Measurements from ENCODE around the gene IMMP2L.

Gene IMMP2L

DNA sequence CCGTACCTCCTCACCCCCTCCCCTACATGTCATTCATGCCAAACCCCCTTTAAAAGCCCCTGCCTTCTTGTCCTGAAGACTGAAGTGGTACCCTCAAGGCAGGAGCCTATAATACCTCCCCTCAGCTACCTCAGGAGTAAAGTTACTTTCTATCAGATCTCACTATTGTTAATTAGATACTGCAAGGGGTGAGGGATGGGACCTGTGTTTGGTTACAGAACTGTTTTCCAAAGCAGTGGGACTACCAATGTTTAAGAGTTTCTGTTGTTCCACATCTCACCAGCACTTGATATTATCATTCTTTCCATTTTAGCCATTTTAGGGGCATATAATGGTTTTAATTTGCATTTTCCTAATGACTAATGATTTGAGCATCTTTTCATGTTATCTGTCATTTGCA is 668.2 kb downstream of the IMMP2L start:
- DNase-seq = no peak

DNA sequence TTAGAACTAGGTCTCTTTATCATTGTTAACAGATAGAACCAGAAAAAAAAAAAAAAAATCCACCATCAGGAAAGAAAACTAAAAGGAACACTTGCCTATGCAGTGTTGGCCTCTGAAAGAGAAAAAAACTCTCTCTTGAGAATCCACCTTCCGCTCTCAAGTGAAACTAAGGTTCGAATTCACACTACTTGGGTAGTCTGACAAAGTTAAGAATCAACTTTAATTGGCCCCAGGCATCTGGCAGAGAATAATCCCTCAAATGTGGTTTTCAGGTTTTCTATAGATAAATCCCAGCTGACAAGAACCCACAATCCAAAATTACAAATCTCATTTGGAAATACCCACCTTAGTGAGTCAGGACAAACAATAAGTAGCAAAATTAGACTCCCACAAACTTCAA is 671.1 kb downstream of the IMMP2L start:
- DNase-seq = no peak

DNA sequence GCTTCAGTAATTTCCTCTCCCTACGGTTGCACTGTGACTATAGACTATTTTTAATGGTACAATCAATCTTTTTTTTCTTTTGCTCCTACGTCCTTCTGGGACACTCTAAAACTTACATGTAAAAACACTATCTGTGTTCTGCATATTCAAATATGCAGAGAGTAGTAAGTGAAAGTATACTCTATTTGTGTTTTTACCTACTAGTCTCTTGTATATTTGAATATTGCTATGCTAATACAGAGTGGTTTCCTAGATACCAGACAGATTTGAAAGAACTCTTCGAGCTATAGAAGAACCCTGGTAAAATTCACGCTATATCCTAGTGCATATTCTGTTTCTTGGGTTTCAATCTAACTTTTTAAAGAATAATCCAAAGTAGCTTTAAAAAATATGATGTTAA is 672.2 kb downstream of the IMMP2L start:
- no peak for DNase-seq

DNA sequence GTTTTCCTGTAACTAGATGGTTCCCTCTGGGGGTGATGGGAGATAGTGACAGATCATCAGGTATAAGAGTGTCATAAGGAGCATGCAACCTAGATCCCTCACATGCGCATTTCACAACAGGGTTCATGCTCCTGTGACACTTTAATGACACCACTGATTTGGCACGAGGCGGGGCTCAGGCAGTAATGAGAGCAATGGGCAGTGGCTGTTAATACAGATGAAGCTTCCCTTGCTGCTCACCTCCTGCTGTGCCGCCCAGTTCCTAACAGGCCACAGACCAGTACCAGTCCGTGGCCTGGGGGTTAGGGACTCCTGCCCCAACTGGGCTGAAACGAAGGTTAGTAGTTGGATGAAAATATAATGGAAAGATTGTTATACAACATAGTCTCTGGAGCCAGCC is 673.0 kb downstream of the IMMP2L start:
- no peak for DNase-seq

DNA sequence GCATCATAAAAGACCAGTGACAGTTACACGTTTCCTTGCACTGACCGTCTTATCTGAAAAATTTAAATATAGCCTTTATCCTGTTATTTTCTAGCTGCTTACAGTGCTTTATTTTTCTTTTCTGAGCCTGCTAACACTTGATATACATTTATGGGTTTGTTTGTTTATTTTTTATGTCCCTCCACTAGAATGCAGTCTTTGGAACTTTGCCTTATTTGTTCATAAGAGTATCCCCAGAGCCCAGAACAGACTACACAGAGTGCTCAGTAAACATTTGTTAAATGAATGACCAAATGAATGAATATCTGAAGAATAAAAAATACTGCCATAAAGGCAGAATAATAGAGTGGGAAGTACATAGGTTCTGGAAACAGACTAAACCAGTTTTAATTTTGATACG is 673.7 kb downstream of the IMMP2L start:
- no peak for DNase-seq

DNA sequence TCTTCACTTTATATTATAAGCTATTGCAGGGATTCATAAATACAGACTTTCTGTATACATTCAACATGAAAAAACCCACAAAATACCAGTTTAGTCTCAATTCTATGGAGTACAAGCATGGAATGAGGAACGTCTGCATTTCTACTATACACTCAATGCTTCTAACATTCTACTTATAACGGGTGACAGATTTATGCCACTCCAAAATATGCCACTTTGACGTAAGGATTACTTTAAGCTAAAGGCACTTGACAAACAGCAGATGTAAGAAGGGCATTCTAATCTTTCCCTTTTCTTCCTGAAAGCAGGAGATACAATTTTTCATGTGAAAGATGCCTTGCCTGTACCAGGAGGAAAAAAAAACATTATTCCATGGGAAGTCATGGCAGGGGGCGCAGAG is 676.8 kb downstream of the IMMP2L start:
- no peak for DNase-seq

DNA sequence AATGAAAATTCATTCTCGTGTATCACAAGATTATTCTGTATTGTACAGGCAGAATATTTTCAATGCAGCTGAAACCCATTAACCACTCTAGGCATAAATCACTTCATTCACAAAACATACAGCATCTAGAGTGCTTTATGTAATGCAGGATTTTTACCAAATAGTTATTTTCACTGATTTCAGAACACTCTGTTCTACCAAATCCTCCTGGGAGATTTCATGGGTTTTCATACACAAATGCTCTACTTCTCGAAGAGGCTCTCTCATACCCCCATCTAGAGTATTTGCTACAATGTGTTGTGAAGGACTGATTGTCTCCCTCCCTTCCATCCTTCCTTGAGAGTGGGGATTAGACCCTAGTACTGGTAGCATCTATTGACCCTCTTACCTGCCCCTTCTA is 680.6 kb downstream of the IMMP2L start:
- DNase-seq = no peak

DNA sequence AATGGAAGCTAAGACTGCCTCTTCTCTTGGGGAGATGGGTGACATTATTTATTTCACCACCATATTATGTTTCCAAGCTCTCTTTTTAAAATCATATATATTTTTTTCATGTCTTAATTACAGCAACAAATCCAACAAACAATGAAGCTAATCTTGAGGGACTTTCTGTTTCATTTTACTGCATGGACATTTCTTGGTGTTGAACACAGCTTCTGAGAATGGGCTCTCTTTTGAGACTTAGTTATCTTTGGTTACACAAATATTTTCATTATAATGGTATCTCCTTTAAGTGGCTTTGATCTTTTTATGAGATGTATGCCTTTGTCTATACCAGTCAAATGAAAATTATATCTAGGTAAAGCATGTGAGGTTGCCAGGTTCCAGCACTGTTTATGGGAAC is 681.3 kb downstream of the IMMP2L start:
- no peak for DNase-seq

DNA sequence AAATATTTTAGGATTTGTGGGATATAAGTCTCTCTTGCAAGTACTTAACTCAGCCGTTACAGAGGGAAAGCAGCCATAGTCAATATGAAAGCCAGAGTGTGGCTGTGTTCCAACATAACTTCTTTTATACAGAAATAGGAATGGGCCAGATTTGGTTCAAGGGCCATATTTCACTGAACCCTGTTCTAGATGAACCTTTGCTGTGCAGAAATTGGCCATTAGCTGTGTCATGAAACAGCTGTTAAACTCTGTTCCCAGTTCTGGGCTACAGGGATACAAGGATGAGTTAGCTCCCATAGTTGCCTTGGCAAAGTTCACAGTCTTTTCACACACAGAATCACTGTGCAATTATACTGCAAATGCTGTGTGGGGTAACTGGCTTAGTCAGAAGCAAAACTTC is 685.3 kb downstream of the IMMP2L start:
- no peak for DNase-seq

DNA sequence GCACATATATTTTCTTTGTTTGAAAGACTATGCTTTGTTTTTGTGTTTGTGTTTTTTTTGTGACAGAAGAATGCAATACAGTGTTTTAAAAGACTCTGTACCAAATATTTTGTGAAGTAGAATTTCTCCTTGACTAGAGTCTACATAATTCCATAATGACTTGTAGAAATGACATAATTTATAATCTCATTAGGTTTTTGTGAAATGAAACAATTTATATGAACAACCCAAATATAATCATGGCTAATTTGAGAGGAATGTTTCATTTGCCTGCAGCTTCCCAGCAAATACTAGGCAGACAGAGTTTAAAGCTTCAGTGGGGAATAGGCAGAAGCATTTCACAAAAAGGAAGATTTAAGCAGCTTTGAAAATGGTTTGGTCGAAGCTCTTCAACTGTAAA is 686.9 kb downstream of the IMMP2L start:
- DNase-seq = no peak

DNA sequence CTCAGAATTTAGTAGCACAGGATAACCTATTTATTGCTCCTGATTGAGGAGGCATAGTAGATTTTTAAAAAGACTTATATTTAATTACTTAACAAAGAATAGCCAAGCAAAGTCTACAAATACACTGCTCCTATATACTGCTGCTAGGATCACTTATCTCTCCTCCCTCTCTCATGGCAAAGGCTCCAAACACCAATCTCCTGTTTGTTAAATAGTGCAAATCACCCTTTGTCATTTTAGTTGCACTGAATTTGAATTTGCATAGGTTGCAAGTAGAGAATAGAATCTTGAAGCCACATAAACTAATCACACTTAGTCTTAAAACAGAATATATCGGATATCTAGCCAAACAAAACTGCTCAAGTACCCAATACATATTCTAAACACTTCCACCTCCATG is 690.4 kb downstream of the IMMP2L start:
- DNase-seq = no peak

DNA sequence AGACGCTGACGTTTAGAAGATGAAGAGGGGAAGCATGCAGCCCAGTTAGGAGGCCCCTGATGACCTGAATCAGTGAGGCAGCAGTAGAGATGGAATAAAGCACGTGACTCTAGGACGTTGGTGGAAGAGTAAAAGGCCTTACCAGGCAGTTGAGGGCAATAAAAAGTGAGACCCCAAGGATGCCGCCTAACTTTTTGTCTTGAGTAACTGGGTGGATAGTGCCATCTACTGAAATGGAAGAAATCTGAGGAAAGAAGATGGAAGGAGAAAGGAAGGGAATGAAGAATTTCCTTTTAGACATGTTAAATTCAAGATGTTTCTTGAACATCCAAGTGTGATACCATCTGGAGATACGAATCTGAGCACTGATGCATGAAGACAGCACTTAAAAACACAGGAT is 691.4 kb downstream of the IMMP2L start:
- no peak for DNase-seq

DNA sequence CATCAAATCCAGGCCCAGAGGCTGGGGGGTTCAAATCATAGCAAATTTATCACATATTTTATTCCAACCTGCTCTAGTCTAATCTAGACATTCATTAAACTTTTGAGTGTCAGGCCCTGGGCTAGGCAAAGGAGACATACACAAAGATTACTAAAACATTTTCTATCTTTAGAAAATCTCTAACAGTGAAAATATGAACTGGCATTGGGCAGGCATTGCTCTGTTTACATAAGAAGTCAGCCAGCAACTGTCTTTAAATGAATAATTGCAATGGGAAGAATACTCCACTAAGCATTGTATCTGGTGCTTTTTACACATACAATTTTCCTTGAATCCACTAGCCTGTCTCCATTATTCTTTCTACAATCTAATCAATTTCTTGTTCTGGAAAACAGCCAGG is 693.8 kb downstream of the IMMP2L start:
- no peak for DNase-seq

DNA sequence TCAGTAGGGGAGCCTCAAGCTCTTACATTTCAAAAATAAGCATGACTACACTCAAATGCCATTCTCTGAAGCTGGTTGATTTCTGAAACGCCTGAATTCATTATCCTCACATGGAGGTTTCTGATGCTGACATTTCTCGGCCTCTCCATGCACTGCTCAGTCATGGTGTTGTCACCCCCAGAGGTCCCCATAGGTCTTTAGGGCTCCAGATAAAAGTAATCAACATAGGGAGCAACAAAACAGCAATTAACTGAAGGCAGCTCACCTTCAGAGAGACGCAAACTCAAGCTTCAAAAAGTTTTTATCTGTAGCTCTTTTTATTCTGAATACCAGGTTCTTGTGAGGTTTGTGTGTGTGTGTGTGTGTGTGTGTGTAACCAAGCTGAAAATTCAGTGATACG is 694.5 kb downstream of the IMMP2L start:
- no peak for DNase-seq

DNA sequence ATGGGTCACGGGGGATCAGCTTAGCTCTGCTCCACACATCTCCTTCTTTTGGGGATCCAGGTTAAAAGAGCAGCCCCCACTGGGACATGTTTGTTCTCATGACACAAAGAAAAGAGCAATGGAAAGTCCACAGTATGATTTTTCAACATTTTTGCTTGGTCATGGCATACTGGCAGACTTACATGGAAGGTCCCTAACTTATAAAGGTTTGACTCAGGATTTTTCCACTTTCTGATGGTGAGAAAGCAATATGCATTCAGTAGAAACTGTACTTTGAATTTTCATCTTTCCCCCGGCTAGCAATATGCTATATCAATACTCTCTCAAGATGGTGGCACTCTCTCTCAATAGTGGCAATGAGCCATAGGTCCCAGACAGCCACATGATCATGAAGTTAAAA is 699.0 kb downstream of the IMMP2L start:
- DNase-seq = no peak

DNA sequence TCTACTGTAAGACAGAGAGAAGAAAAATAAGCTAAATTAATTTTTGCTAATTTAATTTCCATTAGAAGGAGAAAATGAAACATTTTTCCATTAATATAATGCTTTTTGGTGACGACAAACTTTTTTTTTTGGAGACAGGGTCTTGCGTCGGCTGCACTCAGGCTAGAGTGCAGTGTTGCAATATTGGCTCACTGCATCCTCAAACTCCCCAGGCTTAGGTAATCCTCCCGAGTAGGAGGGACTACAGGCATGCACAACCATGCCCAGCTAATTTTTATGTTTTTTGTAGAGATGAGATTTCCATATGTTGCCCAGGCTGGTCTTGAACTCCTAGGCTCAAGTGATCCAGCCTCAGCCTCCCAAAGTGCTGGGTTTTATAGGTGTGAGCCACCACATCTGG is 701.1 kb downstream of the IMMP2L start:
- DNase-seq = no peak

DNA sequence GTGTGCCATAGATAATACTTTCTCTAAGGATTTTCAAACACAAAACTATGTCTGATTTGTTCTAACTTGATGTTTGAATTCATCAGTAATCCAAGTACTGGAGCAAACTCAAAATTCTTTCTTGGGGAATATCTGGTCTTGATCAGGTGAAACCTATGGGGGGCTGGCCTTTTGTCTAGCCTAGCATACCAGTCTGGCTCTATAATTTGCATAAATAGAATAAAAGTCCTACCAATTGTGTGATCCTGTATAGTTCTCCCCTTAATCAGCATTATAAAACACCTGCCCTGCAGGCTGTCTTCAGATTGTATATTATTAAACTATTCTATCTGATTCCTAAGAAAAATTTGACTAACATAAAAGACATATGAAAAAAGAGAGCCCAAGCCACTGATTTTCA is 705.2 kb downstream of the IMMP2L start:
- DNase-seq = no peak

DNA sequence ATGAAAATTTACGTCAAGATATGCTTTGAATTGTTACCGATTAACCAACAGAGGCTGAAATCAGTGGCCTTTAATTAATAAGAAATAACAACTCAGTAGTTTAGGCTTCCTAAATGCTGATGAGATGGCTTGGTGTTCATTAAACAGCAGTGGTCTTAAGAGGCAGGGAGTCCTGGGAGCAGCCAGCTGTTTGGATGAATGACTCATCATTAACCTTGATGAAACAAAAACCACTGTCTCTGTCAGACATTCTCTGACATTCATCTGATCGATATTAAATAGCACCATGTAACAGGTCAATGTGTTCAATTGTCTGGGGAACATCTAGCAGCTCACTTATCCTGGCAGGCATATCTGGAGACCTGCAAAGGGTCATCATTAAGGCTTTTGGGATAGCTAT is 705.6 kb downstream of the IMMP2L start:
- DNase-seq = no peak

DNA sequence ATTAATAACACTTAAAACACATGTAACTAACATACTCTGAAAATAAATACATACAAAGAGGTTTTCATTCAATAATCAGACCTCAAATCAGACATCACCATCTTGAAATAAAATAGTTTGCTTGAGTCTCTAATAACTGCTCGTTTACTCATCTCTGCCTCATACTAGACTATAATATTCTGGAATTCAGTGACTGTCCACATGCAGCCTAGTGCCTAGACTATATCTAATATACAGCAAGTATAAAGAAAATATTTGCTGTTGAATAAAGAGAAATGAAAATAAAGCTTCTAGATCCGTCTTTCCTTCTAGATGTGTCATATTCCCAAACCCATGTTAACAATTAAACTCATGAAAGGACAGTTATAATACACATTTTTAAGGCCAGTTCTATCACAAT is 707.6 kb downstream of the IMMP2L start:
- no peak for DNase-seq

DNA sequence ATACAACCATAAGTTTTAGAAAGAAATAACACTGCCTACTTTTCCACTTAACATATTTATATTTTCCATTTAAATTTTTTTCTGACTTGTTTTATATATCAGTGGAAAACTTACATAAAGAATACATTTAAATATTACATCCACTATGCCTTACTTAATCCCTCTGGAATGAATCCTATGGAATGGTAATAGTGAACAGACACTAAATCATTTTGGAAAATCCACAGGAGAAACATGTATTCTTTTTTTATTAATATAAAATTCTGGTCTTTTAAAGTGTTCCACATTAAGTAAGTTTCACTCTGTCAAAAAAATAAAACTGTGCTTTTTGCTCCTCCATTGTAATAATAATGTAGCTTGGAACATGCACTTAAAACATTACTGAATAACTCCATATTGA is 708.1 kb downstream of the IMMP2L start:
- DNase-seq = no peak

DNA sequence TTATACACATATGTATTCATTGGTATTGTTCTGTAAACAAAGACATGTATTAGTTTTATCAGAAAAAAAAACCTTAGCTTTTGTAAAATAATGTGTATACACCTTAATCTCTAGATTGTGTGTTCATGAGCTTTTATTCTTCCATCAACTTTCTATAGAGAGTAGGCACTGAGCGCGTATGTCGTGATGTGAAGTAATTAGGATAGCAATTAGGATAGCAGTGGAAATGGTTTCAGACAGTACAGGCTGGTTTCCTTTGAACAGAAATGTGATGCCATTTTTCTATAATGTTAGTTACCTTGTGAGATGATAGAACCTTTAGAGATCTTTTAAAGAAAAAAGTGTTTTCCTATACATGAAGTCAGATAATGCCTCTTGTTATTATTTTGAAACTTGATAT is 709.0 kb downstream of the IMMP2L start:
- DNase-seq = no peak

DNA sequence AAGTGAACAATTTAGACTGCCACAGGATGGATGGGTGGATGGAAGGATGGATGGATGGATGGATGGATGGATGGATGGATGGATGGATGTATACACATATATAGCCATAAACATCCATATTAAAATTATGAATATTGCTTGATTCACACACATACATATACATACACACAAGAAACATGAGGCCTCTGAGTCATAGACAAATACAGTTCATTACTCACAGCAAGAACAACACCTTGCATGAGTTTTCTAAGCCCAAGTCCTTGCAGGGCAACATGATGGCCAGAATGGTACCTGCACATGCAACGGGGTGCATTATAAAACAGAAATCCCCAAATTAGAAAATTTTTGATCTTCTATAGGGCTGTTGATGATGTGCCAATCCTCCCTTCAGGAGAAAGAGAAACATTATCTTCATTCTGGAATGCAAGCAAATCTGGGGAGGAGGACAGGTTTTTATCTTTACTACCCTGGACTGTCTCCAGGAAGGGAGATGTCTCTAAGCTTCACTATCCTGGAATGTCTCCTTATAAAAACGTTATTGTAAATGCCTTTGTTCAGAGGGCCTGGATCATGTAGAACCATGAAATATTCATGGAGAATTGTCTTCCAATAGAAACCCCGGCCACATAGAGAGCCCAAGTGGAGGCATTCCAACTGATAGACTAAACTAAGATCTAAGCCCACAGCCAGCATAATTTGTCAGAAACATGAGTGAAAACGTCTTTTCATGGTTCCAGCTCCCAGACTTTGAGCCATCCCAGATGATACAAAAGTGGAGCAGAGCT is 709.9 kb downstream of the IMMP2L start:
- DNase-seq = no peak

DNA sequence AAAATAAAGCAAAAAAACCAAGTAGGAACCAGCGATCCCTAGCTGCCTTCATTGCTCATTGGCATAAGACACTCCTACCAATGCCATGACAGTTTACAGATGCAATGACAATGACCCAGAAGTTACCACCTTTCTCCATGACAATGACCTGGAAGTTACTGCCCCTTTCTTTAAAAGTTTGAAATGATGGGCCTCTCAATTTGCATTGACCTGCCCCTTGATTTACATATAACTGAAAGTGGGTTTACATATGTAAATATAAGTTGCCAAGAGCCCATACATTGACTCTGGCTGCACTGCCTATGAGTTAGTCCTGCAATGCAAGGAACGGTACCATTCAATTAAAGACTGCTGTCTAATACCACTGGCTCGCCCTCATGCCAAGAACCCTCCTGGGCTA is 712.1 kb downstream of the IMMP2L start:
- no peak for DNase-seq

DNA sequence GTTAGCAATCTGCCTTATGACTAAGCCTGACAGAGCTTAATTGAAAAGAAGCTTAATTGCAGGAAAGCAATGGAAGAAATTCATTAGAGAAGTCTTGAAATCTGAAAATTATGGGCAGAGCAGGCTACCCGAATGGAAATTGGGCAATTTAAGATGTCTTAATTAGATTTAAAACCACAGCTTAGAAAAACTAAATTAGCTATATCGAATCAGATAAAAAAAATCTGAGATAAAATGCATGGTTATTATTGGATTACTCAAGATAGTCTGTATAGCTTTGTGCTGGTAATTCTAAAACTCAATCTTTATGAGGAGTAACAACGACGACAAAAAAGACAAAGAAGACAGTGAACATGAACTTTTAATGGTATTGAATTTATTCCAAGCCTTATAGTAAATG is 719.5 kb downstream of the IMMP2L start:
- DNase-seq = no peak

DNA sequence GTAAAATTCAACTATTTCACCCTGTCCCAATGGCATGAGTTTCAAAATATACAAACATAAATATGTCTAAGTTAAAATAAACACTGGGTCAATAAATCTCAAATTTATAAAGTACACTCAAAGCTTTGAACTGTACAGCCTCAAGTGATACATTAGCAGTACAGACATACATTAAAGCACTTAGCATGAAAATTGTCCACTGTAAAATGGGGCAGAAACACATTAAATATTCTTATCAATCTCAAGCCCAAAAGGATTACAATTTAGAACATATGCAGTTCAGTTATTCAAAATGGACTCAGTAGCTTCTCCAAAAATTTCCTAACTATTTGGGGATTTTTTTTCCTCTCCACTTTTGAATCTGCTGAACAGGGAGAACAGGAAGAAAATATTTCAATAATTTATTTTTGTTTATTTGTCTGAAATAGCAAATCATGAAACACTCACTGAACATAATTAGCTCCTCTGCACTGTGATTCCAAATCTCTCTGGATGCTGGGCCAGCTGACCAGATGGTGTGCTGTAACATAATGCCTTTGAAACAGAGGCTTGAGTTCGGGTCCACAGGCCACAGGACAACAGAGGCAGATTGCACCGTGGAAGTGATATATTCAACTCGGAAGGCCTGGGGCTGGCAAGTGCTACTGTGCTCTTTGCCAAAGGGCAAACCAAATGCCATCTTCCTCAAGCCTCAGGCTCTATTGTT is 720.3 kb downstream of the IMMP2L start:
- no peak for DNase-seq

All from NCI-H1436 treated with DMSO at 0.1 percent for 48 hours (cell line).